ENCODE measurements around the gene NKAIN2. TPM values are rescaled to one million over a fixed set of nuclear protein-coding genes. Genes with fewer than 3 reads are reported as not detected.

Gene NKAIN2
- total RNA-seq, 1 experiment from 2014 or later, result not detected

- DNase-seq, result no peak
- Mint-ChIP-seq H3K27me3 (ENCODE audit: unreplicated experiment) (no peaks in the 10 kb centered on the region), H3K4me3 (ENCODE audit: low read depth, unreplicated experiment) (no peak overlapping the region), H3K27ac (ENCODE audit: unreplicated experiment) (no peak overlapping the region), H3K9me3 (ENCODE audit: low read depth, unreplicated experiment) (peaks cover 2% of the 10 kb centered on the region), H3K36me3 (ENCODE audit: insufficient read depth, unreplicated experiment) (no peaks in the 10 kb centered on the region), H3K4me1 (ENCODE audit: low read depth, unreplicated experiment) (no peaks in the 10 kb centered on the region)
- no TSS peak for BruUV-seq (replicated peaks)
- no peak for TF ChIP-seq CTCF (IDR thresholded peaks at IDR 0.05; ENCODE audit: unreplicated experiment)
- intact Hi-C loops (cut with micrococcal nuclease; ENCODE audit: unreplicated experiment), result no loop called here
- CTCF ChIA-PET, result no interaction called here
Observed at GRCh38 chr6:124056407-124057334, 253.0 kb downstream of the NKAIN2 start.

- no peak for DNase-seq
- Mint-ChIP-seq H3K9me3 (ENCODE audit: low read depth, unreplicated experiment) (peaks cover 2% of the 10 kb centered on the region), H3K4me3 (ENCODE audit: low read depth, unreplicated experiment) (no peak overlapping the region), H3K36me3 (ENCODE audit: insufficient read depth, unreplicated experiment) (no peaks in the 10 kb centered on the region), H3K27ac (ENCODE audit: unreplicated experiment) (no peak overlapping the region), H3K4me1 (ENCODE audit: low read depth, unreplicated experiment) (no peaks in the 10 kb centered on the region), H3K27me3 (ENCODE audit: unreplicated experiment) (no peaks in the 10 kb centered on the region)
- CTCF ChIA-PET, result no interaction called here
- no peak for TF ChIP-seq CTCF (IDR thresholded peaks at IDR 0.05; ENCODE audit: unreplicated experiment)
- intact Hi-C loops (cut with micrococcal nuclease; ENCODE audit: unreplicated experiment), result no loop called here
- no TSS peak for BruUV-seq (replicated peaks)
Observed at GRCh38 chr6:124057461-124057860, 253.8 kb downstream of the NKAIN2 start.

- intact Hi-C loops (cut with micrococcal nuclease; ENCODE audit: unreplicated experiment), result no loop called here
- Mint-ChIP-seq H3K27ac (ENCODE audit: unreplicated experiment) (no peak overlapping the region), H3K9me3 (ENCODE audit: low read depth, unreplicated experiment) (no peaks in the 10 kb centered on the region), H3K27me3 (ENCODE audit: unreplicated experiment) (no peaks in the 10 kb centered on the region), H3K4me1 (ENCODE audit: low read depth, unreplicated experiment) (no peaks in the 10 kb centered on the region), H3K36me3 (ENCODE audit: insufficient read depth, unreplicated experiment) (no peaks in the 10 kb centered on the region), H3K4me3 (ENCODE audit: low read depth, unreplicated experiment) (no peak overlapping the region)
- CTCF ChIA-PET, result no interaction called here
- no peak for DNase-seq
- no peak for TF ChIP-seq CTCF (IDR thresholded peaks at IDR 0.05; ENCODE audit: unreplicated experiment)
- no TSS peak for BruUV-seq (replicated peaks)
Observed at GRCh38 chr6:124064317-124065113, 260.9 kb downstream of the NKAIN2 start.

- CTCF ChIA-PET, result no interaction called here
Observed at GRCh38 chr6:124066269-124066668, 262.6 kb downstream of the NKAIN2 start.

More at GRCh38 chr6:124066269-124066668, 262.6 kb downstream of the NKAIN2 start:
- Mint-ChIP-seq H3K36me3 (ENCODE audit: insufficient read depth, unreplicated experiment) (no peaks in the 10 kb centered on the region), H3K4me1 (ENCODE audit: low read depth, unreplicated experiment) (no peaks in the 10 kb centered on the region), H3K27me3 (ENCODE audit: unreplicated experiment) (no peaks in the 10 kb centered on the region), H3K4me3 (ENCODE audit: low read depth, unreplicated experiment) (no peak overlapping the region), H3K27ac (ENCODE audit: unreplicated experiment) (no peak overlapping the region), H3K9me3 (ENCODE audit: low read depth, unreplicated experiment) (no peaks in the 10 kb centered on the region)
- no peak for TF ChIP-seq CTCF (IDR thresholded peaks at IDR 0.05; ENCODE audit: unreplicated experiment)
- no TSS peak for BruUV-seq (replicated peaks)
- intact Hi-C loops (cut with micrococcal nuclease; ENCODE audit: unreplicated experiment), result no loop called here
- no peak for DNase-seq

All from Calu3 (cell line).